K562 (cell line): ENCODE data around the gene PTGES3. TPM values are rescaled to one million over a fixed set of nuclear protein-coding genes. Genes with fewer than 3 reads are reported as not detected.

Experiments used
- ATAC-seq: fragments of 200-7000 bp; cut with Tn5 transposase; 3 replicates; pipeline ENCODE4 v1.9.1; 2020; ENCODE audit warnings: moderate library complexity
- BruUV-seq: library from RNA; stranded (reverse); fragments of 400-500 nt; replicated peaks from 2 replicates; lab custom pipeline; 2021; lab: Mats Ljungman, UMichigan
- CTCF ChIA-PET: fragments of 300-600 bp; formaldehyde crosslinking; extraction: SDS; loops from one replicate; lab custom pipeline; 2021; ENCODE audit warnings: low intra/inter-chr PET ratio; lab: Yijun Ruan, JAX
- POLR2A ChIA-PET: fragments of 300-600, 350-650 bp; sonication (Branson Sonifier 250); formaldehyde crosslinking; extraction: SDS; loops from one replicate; lab custom pipeline; 2021; ENCODE audit warnings: antibody characterized with exemption, inconsistent platforms; lab: Yijun Ruan, JAX
- DNase-seq, 4 experiments: peaks; one replicate each; pipeline versions ENCODE4 v3.0.0 to v3.0.0-alpha.2; 2011 to 2018; ENCODE audit warnings: low spot score in 3 of 4, mixed read lengths in 3 of 4; ENCODE audit errors: extremely low read depth in 1 of 4
- FAIRE-seq: peaks from 2 replicates; lab custom pipeline; 2011; peaks lifted over from hg19 to GRCh38; lab: Jason Lieb, UNC
- H2AFZ ChIP-seq: 2 replicates; pipeline ENCODE4 v1.6.0; 2011; ENCODE audit warnings: low read depth, low read length, control low read depth, inconsistent platforms
- H3K27ac ChIP-seq: fragments of 200-600 bp; 3 replicates; pipeline ENCODE4 v1.8.0; 2011; ENCODE audit warnings: low read depth, mild to moderate bottlenecking, control low read depth, inconsistent platforms, low read length, moderate library complexity, mixed read lengths; ENCODE audit errors: extremely low read depth
- H3K27me3 ChIP-seq, 2 experiments: fragments of 300-600 bp in 1 of 2; 2 replicates in 1 of 2; 3 replicates in 1 of 2; pipeline versions ENCODE4 v1.6.0 to v1.8.0; 2011; ENCODE audit warnings: inconsistent platforms in 2 of 2, low read length in 2 of 2, mild to moderate bottlenecking in 1 of 2, mixed read lengths in 1 of 2, moderate library complexity in 1 of 2; ENCODE audit not compliant: control insufficient read depth in 2 of 2, insufficient read depth in 2 of 2
- H3K36me3 ChIP-seq: fragments of 300-600 bp; 3 replicates; pipeline ENCODE4 v1.8.0; 2011; ENCODE audit warnings: mild to moderate bottlenecking, low read length, inconsistent platforms; ENCODE audit not compliant: control insufficient read depth, insufficient read depth
- H3K4me1 ChIP-seq, 2 experiments: fragments of 200-600 bp in 1 of 2; replicated peaks in 1 of 2; 2 replicates in 1 of 2; 3 replicates in 1 of 2; pipeline versions ENCODE4 v1.5.1 to v1.8.0; 2011; ENCODE audit warnings: inconsistent platforms in 2 of 2, low read length in 2 of 2, mild to moderate bottlenecking in 1 of 2, mixed read lengths in 1 of 2, moderate library complexity in 1 of 2; ENCODE audit not compliant: control insufficient read depth in 2 of 2, insufficient read depth in 2 of 2
- H3K4me2 ChIP-seq: 2 replicates; pipeline ENCODE4 v1.6.1; 2011; ENCODE audit warnings: low read length, control low read depth, inconsistent platforms, mixed read lengths; ENCODE audit not compliant: insufficient read depth
- H3K4me3 ChIP-seq: fragments of 200-600 bp; sonication (generic), shearing (Covaris generic); 2 replicates; pipeline ENCODE4 v1.5.1; 2016; ENCODE audit warnings: control low read depth, inconsistent platforms
- H3K79me2 ChIP-seq: fragments of 200-600 bp; 3 replicates; pipeline ENCODE4 v1.8.0; 2011; ENCODE audit warnings: low read length, inconsistent platforms; ENCODE audit not compliant: control insufficient read depth, insufficient read depth
- H3K9ac ChIP-seq, 2 experiments: 2 replicates each; pipeline versions ENCODE4 v1.6.0 to v1.6.1; 2011; ENCODE audit warnings: low read depth in 2 of 2, low read length in 2 of 2, control low read depth in 1 of 2, inconsistent platforms in 1 of 2, mild to moderate bottlenecking in 1 of 2, mixed read lengths in 1 of 2; ENCODE audit not compliant: insufficient read depth in 1 of 2
- H3K9me1 ChIP-seq: one replicate; pipeline ENCODE4 v1.6.0; 2011; ENCODE audit warnings: inconsistent platforms, mild to moderate bottlenecking, low read length, moderate library complexity; ENCODE audit not compliant: control insufficient read depth, insufficient read depth
- H3K9me3 ChIP-seq: replicated peaks from 2 replicates; pipeline ENCODE4 v1.5.1; 2011; ENCODE audit warnings: low read depth, low read length, inconsistent platforms; ENCODE audit not compliant: control insufficient read depth, insufficient read depth
- H4K20me1 ChIP-seq: replicated peaks from 2 replicates; pipeline ENCODE4 v1.6.1; 2011; ENCODE audit warnings: low read length, inconsistent platforms, mixed read lengths; ENCODE audit not compliant: control insufficient read depth, insufficient read depth
- CREM ChIP-seq: IDR thresholded peaks from 2 replicates; pipeline ENCODE4 v1.6.1; 2014; ENCODE audit warnings: antibody characterized with exemption, low read depth
- ELF4 ChIP-seq: fragments of 450-650 bp; formaldehyde crosslinking; IDR thresholded peaks from 2 replicates; pipeline ENCODE4 v1.4.0; 2022; ENCODE audit warnings: missing genetic modification characterization
- ETV1 ChIP-seq: fragments of 450-650 bp; conservative IDR thresholded peaks from 2 replicates; pipeline ENCODE4 v1.6.1; 2016; ENCODE audit warnings: missing genetic modification characterization, control low read depth, low read depth, missing compliant biosample characterization
- EWSR1 ChIP-seq: fragments of 450-650 bp; IDR thresholded peaks from 2 replicates; pipeline ENCODE4 v1.6.1; 2018; ENCODE audit warnings: borderline replicate concordance, mild to moderate bottlenecking, low read depth, moderate library complexity; ENCODE audit not compliant: partially characterized antibody
- KDM1A ChIP-seq, 2 experiments: fragments of 450-650 bp; IDR thresholded peaks; 2 replicates each; pipeline ENCODE4 v1.6.1; 2016; ENCODE audit warnings: mild to moderate bottlenecking in 2 of 2
- MCM3 ChIP-seq: fragments of 450-650 bp; IDR thresholded peaks from 2 replicates; pipeline ENCODE4 v1.6.1; 2016
- MIER1 ChIP-seq: fragments of 450-650 bp; IDR thresholded peaks from 2 replicates; pipeline ENCODE4 v1.6.1; 2016; ENCODE audit warnings: antibody characterized with exemption, mild to moderate bottlenecking, low read depth
- MYBL2 ChIP-seq, 2 experiments: fragments of 450-650 bp in 1 of 2; sonication (generic) in 1 of 2; formaldehyde crosslinking in 1 of 2; IDR thresholded peaks; 2 replicates each; pipeline versions ENCODE4 v1.6.1 to v1.8.1; 2017 to 2022; ENCODE audit warnings: borderline replicate concordance in 1 of 2, inconsistent platforms in 1 of 2, low read depth in 1 of 2, mild to moderate bottlenecking in 1 of 2, missing genetic modification reagents in 1 of 2, moderate library complexity in 1 of 2
- PTBP1 ChIP-seq: fragments of 200-400 bp; formaldehyde crosslinking; IDR thresholded peaks from 2 replicates; pipeline ENCODE4 v1.6.1; 2017; ENCODE audit warnings: low read depth, low read length
- SPI1 ChIP-seq: IDR thresholded peaks from 2 replicates; pipeline ENCODE4 v1.6.1; 2011; ENCODE audit warnings: low read depth, low read length, control low read depth, borderline replicate concordance
- WGBS: fragments of 100-300 bp; shearing (Covaris generic); methylation state at CpG from one replicate; pipeline ENCODE4 v1.1.6; 2016; ENCODE audit warnings: low coverage, mixed read lengths; ENCODE audit not compliant: insufficient coverage; ENCODE audit errors: missing lambda C conversion rate; 5-methylcytosine and 5-hydroxymethylcytosine counted together
- in situ Hi-C: fragments of 300-500 bp; cut with MboI; formaldehyde crosslinking; loops from 4 replicates; pipeline ENCODE4 v1.15.0; 2018; ENCODE audit warnings: inconsistent platforms, mixed read lengths
- intact Hi-C: fragments of 100-400 bp; cut with micrococcal nuclease; formaldehyde crosslinking; loops from 2 replicates; pipeline ENCODE4 v1.14.2; 2022
- polyA plus RNA-seq, 8 experiments: library from polyadenylated mRNA; depleted of rRNA in 4 of 8; stranded (reverse) in 5 of 8; unstranded in 3 of 8; fragments of >200 nt; fragmentation: Nextera tagmentation in 2 of 8; fragmentation: Illumina TruSeq in 1 of 8; extraction: Ambion mirVana in 2 of 8; extraction: Trizol in 1 of 8; gene quantifications; 2 replicates each; pipeline versions ENCODE4 v1.2.1 to v1.2.3, GENCODE V29; 2011 to 2014; ENCODE audit warnings: inconsistent platforms in 1 of 8, missing spikeins in 1 of 8
- total RNA-seq, 7 experiments: library from RNA; depleted of rRNA in 6 of 7; stranded (reverse); fragments of >200 nt in 6 of 7; fragmentation: Illumina TruSeq in 2 of 7; extraction: Trizol in 2 of 7; gene quantifications; 2 replicates each; pipeline versions ENCODE4 v1.2.1 to v1.2.3, GENCODE V29; 2011 to 2021; ENCODE audit warnings: low replicate concordance in 1 of 7
- TF ChIP-seq, protein P1 (sequence below): IDR thresholded peaks from 2 replicates; pipeline ENCODE4 v1.6.1; 2011; ENCODE audit not compliant: insufficient read length; ENCODE audit errors: extremely low read depth

Gene PTGES3
- total and polyA plus RNA-seq, 9 of the 15 experiments (the other 6 are each of a cell fraction or from before 2014, with no cell fraction given): 163 to 501 (median 213) TPM

- ATAC-seq: no peak
- ChIA-PET CTCF (no interaction called here), POLR2A (interaction anchor here (0.5 to 4.6 kb wide), 8 partner anchors 11 to 299 kb away, joined by 3 to 32 read pairs (median 3); partner anchors contain the start of gene ATP5F1B)
- Histone ChIP-seq H3K79me2 (peaks cover 92% of the 10 kb centered on the region), H3K4me3 (peak overlapping the region; percentile 89; the same call in 1 of the 2 replicates), H3K27ac (peak overlapping the region; percentile 25; the same call in 2 of the 3 replicates), H3K27me3 (no peaks in the 10 kb centered on the region), H3K36me3 (peaks cover 86% of the 10 kb centered on the region), H3K9me1 (peaks cover 36% of the 10 kb centered on the region), H3K4me2 (peak overlapping the region; percentile 99), H3K9ac (peak overlapping the region; percentile 79 to 100; a peak in 2 of 4 replicates), H3K4me1 (peaks cover 28 to 44% of the 10 kb centered on the region in 2 experiments), H3K9me3 (no peaks in the 10 kb centered on the region), H4K20me1 (peaks cover 62% of the 10 kb centered on the region), H2AFZ (no peak overlapping the region)
- in situ Hi-C loops: loop anchor here (10.0 kb wide), 1 partner anchor 76 kb away; the partner anchor contains the start of gene ATP5F1B
- 9% methylated on average over 1 of the region's 1 CpG for WGBS
- FAIRE-seq: no peak
- no peak for TF ChIP-seq PTBP1
- TF ChIP-seq MYBL2 (IDR thresholded peaks at IDR 0.05; ENCODE audit: low read depth): no peak
- no peak for TF ChIP-seq MYBL2 (CRISPR knock-in tag; IDR thresholded peaks at IDR 0.05; ENCODE audit: borderline replicate concordance)
- 0 out of 4 replicates have a peak, but pooled peaks of 1 of the 2 experiments have one; percentile 33 for TF ChIP-seq KDM1A (IDR thresholded peaks at IDR 0.05)
- TF ChIP-seq MIER1: no peak
- TF ChIP-seq MCM3: no peak
- TF ChIP-seq CREM: no peak
- TF ChIP-seq ELF4 (CRISPR knock-in tag): no peak
- TF ChIP-seq, protein P1, sequence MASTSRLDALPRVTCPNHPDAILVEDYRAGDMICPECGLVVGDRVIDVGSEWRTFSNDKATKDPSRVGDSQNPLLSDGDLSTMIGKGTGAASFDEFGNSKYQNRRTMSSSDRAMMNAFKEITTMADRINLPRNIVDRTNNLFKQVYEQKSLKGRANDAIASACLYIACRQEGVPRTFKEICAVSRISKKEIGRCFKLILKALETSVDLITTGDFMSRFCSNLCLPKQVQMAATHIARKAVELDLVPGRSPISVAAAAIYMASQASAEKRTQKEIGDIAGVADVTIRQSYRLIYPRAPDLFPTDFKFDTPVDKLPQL: no peak
- TF ChIP-seq ETV1: 0 out of 2 replicates have a peak, but pooled peaks have one; percentile 20
- 0 out of 2 replicates have a peak, but pooled peaks have one; percentile 42 for TF ChIP-seq SPI1
- TF ChIP-seq EWSR1: no peak
- no peak for DNase-seq
- BruUV-seq: no TSS peak
- intact Hi-C loops: no loop called here
Measured at GRCh38 chr12:56720731-56721151, 32.7 kb upstream of the PTGES3 start.
